ENCODE data around the gene PACSIN1. TPM values are rescaled to one million over a fixed set of nuclear protein-coding genes. Genes with fewer than 3 reads are reported as not detected.
A peak's percentile ranks its signal among the peaks of the same experiment; 100 is the strongest.

The PACSIN1 gene
- total RNA-seq, 4 donors from 2014 or later = 0.08 to 0.42 (median 0.10) TPM; not detected in 1

GRCh38 chr6:34451192-34451591, 14.7 kb upstream of the PACSIN1 start:
- DNase-seq (ENCODE audit: low spot score in 2 of 2) = no peak
- intact Hi-C loops (cut with DNase I; ENCODE audit: low total_unique reads) = no loop called here
- H3K4me3 ChIP-seq (ENCODE audit: low read depth, poor library complexity, severe bottlenecking) = no peak overlapping the region
- WGBS, 2 donors = 93 to 100% methylated on average over 1 of the region's 1 CpG
- no peak for TF ChIP-seq POLR2A (IDR thresholded peaks at IDR 0.05)
- TF ChIP-seq CTCF (IDR thresholded peaks at IDR 0.05) = no peak

- TF ChIP-seq POLR2A (IDR thresholded peaks at IDR 0.05) = no peak
- TF ChIP-seq CTCF (IDR thresholded peaks at IDR 0.05) = no peak
- 75 to 94% methylated on average over 1 of the region's 1 CpG for WGBS, 2 donors
Observed at GRCh38 chr6:34455831-34456230, 10.0 kb upstream of the PACSIN1 start.

GRCh38 chr6:34457382-34457741, 8.5 kb upstream of the PACSIN1 start:
- intact Hi-C loops (cut with DNase I; ENCODE audit: low total_unique reads) = loop anchor here (5.0 kb wide), 1 partner anchor 145 kb away; no protein-coding TSS in a partner anchor
- DNase-seq (ENCODE audit: low spot score in 2 of 2) = no peak
- 58% methylated on average over 2 of the region's 2 CpGs; no CpG with 5 or more reads in 1 of the 2 donors for WGBS, 2 donors
- TF ChIP-seq CTCF (IDR thresholded peaks at IDR 0.05) (no peak), POLR2A (IDR thresholded peaks at IDR 0.05) (no peak)
- H3K4me3 ChIP-seq (ENCODE audit: low read depth, poor library complexity, severe bottlenecking) = no peak overlapping the region

More at GRCh38 chr6:34455831-34456230, 10.0 kb upstream of the PACSIN1 start:
- DNase-seq (ENCODE audit: low spot score in 2 of 2) = no peak
- intact Hi-C loops (cut with DNase I; ENCODE audit: low total_unique reads) = loop anchor here (5.0 kb wide), 1 partner anchor 146 kb away; no protein-coding TSS in a partner anchor
- H3K4me3 ChIP-seq (ENCODE audit: low read depth, poor library complexity, severe bottlenecking) = no peak overlapping the region

GRCh38 chr6:34457742-34458735, 7.8 kb upstream of the PACSIN1 start:
- WGBS, 2 donors = 75 to 80% methylated on average over 11 to 13 of the region's 14 CpGs
- intact Hi-C loops (cut with DNase I; ENCODE audit: low total_unique reads) = loop anchor here (5.0 kb wide), 1 partner anchor 144 kb away; no protein-coding TSS in a partner anchor
- no peak for DNase-seq (ENCODE audit: low spot score in 2 of 2)
- H3K4me3 ChIP-seq (ENCODE audit: low read depth, poor library complexity, severe bottlenecking) = no peak overlapping the region
- no peak for TF ChIP-seq CTCF (IDR thresholded peaks at IDR 0.05)
- TF ChIP-seq POLR2A (IDR thresholded peaks at IDR 0.05) = no peak

- DNase-seq (ENCODE audit: low spot score in 2 of 2) = peak in 1 of 2 donors; percentile 21
- H3K4me3 ChIP-seq (ENCODE audit: low read depth, poor library complexity, severe bottlenecking) = no peak overlapping the region
- intact Hi-C loops (cut with DNase I; ENCODE audit: low total_unique reads) = loop anchor here (5.0 kb wide), 1 partner anchor 142 kb away; no protein-coding TSS in a partner anchor
- TF ChIP-seq CTCF (IDR thresholded peaks at IDR 0.05) = no peak
- TF ChIP-seq POLR2A (IDR thresholded peaks at IDR 0.05) = no peak
- WGBS, 2 donors = 46 to 55% methylated on average over 6 of the region's 6 CpGs
Observed at GRCh38 chr6:34459899-34460593, 5.8 kb upstream of the PACSIN1 start.
